ENCODE results near the gene NCOR1. TPM values are rescaled to one million over a fixed set of nuclear protein-coding genes. Genes with fewer than 3 reads are reported as not detected.
"Not testable (repeated sequence)": the region's sequence is repeated elsewhere in the genome, so short reads cannot be mapped to it uniquely, and the experiment has no call there.

The NCOR1 gene
- total and polyA plus RNA-seq, 9 donors: 47.9 to 62.1 (median 56.4) TPM

DNA sequence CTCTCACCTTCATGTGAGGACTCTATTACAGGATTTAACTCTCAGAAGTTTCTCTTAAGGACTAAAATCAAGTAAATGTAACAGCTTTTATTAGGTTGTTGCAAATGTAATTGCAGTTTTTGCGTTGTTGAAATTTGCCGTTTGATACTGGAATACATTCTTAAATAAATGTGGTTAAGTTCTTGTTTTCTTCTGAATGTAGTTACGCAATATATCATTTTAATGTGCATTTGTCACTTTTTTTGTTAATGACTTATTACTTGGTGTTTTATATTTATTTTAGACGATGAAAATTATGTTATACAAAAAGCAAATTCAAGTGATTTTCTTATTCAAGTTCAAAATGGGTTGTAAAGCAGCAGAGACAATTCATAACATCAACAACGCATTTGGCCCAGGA, 139.4 kb downstream of the NCOR1 start:
- H3K27me3 ChIP-seq (ENCODE audit: control insufficient read depth, insufficient read depth, low read length): no peaks in the 10 kb centered on the region
- no peak overlapping the region for H3K27ac ChIP-seq (ENCODE audit: low read length)
- no peak overlapping the region for H3K4me3 ChIP-seq (ENCODE audit: low read length)
- H3K4me1 ChIP-seq (ENCODE audit: control insufficient read depth, insufficient read depth, low read length): no peaks in the 10 kb centered on the region
- no peak for DNase-seq
- WGBS (ENCODE audit: insufficient coverage): 100% methylated on average over 1 of the region's 5 CpGs
- no peaks in the 10 kb centered on the region for H3K9me3 ChIP-seq (replicated peaks; ENCODE audit: control insufficient read depth, low read depth, low read length)
- peaks cover 42% of the 10 kb centered on the region for H3K36me3 ChIP-seq (ENCODE audit: control insufficient read depth, insufficient read depth, low read length)

DNA sequence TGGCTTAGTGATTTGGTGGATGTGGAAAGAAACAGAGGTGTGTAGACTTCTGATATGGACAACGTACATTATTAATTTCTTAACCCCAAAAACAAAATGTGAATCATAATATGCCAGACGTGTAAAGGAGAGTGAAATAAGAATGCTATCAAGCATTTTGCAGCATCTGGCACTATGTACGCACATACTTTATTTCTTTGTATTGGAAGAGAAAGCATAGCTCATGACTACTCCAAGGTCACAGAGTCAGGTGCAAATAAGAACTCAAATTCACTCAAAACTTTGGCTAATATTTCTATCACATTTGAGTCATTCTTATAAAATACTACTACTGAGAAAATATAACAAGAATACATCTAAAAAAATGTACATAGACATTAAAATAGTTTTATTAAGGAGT, 140.9 kb downstream of the NCOR1 start:
- Histone ChIP-seq H3K36me3 (ENCODE audit: control insufficient read depth, insufficient read depth, low read length) (peaks cover 46% of the 10 kb centered on the region), H3K27me3 (ENCODE audit: control insufficient read depth, insufficient read depth, low read length) (no peaks in the 10 kb centered on the region)
- no CpG with 5 or more reads among the region's 3 CpGs for WGBS (ENCODE audit: insufficient coverage)

DNA sequence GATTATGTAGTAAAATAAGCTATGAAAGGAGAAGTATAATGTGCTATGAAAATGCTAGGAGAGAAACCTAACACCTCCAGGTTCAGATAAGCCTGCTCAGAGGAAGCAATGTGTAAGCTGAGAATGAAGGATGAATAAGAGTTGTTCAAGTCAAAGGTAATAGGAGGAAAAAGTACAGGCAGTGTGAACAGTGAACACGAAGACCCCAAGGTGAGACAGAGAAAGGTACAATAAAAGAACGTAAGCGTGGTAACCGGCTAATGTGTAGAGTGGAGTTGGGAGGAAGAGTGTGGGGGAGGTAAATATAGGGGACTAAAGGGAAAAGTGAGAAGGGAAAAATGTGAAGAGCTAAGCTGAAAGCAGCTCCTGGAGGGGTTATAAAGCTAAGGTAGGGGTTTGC, 141.5 kb downstream of the NCOR1 start:
- Histone ChIP-seq H3K36me3 (ENCODE audit: control insufficient read depth, insufficient read depth, low read length) (peaks cover 48% of the 10 kb centered on the region), H3K9me3 (replicated peaks; ENCODE audit: control insufficient read depth, low read depth, low read length) (no peaks in the 10 kb centered on the region), H3K4me3 (ENCODE audit: low read length) (no peak overlapping the region), H3K27me3 (ENCODE audit: control insufficient read depth, insufficient read depth, low read length) (no peaks in the 10 kb centered on the region), H3K27ac (ENCODE audit: low read length) (no peak overlapping the region), H3K4me1 (ENCODE audit: control insufficient read depth, insufficient read depth, low read length) (no peaks in the 10 kb centered on the region)
- no peak for DNase-seq
- 89% methylated on average over 4 of the region's 4 CpGs for WGBS (ENCODE audit: insufficient coverage)

More for the DNA sequence above, 140.9 kb downstream of the NCOR1 start:
- no peak for DNase-seq
- no peaks in the 10 kb centered on the region for H3K4me1 ChIP-seq (ENCODE audit: control insufficient read depth, insufficient read depth, low read length)
- H3K27ac ChIP-seq (ENCODE audit: low read length): no peak overlapping the region
- H3K4me3 ChIP-seq (ENCODE audit: low read length): no peak overlapping the region
- no peaks in the 10 kb centered on the region for H3K9me3 ChIP-seq (replicated peaks; ENCODE audit: control insufficient read depth, low read depth, low read length)

DNA sequence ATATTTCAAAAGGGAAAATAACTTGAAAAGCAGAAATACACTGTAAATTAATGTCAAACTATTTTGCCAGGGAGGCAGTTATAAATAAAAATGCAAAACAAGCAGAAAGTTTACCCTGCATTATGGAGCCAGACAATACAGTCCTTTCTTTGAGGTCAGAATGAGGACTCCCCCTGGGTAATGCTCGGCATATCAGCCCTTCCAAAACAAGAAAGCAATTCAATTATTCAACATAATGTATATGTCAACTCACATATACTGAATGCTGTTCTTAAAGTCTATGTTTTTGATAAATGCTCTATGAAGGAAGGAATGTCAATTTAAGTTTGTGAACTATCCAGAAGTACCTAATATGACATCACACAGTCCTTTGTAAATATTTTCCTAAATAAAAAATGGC, 143.3 kb downstream of the NCOR1 start:
- no peaks in the 10 kb centered on the region for H3K4me1 ChIP-seq (ENCODE audit: control insufficient read depth, insufficient read depth, low read length)
- H3K27me3 ChIP-seq (ENCODE audit: control insufficient read depth, insufficient read depth, low read length): no peaks in the 10 kb centered on the region
- H3K9me3 ChIP-seq (replicated peaks; ENCODE audit: control insufficient read depth, low read depth, low read length): no peaks in the 10 kb centered on the region
- WGBS (ENCODE audit: insufficient coverage): no CpG with 5 or more reads among the region's 1 CpG
- peaks cover 43% of the 10 kb centered on the region for H3K36me3 ChIP-seq (ENCODE audit: control insufficient read depth, insufficient read depth, low read length)
- no peak overlapping the region for H3K4me3 ChIP-seq (ENCODE audit: low read length)
- DNase-seq: no peak
- H3K27ac ChIP-seq (ENCODE audit: low read length): no peak overlapping the region

DNA sequence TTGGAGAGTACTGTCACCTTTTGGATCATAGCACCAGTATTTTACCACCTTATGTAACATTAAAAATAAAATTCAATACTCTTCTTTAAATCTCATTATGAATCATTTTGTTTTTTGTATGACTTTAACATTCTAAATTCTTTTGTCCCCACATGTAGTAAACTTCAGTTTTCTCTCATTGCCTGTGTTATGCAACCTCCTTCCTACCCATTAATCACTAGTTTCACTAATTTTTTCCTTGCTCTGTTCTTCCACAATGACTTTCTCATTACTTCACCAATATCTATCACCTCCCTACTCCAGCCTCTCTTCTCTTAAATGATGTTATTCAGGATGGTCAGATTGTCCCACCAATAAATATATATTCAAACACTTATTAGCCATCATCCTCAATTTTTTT, 147.0 kb downstream of the NCOR1 start:
- Histone ChIP-seq H3K4me3 (ENCODE audit: low read length) (no peak overlapping the region), H3K36me3 (ENCODE audit: control insufficient read depth, insufficient read depth, low read length) (peaks cover 41% of the 10 kb centered on the region), H3K27me3 (ENCODE audit: control insufficient read depth, insufficient read depth, low read length) (no peaks in the 10 kb centered on the region), H3K9me3 (replicated peaks; ENCODE audit: control insufficient read depth, low read depth, low read length) (no peaks in the 10 kb centered on the region), H3K27ac (ENCODE audit: low read length) (no peak overlapping the region), H3K4me1 (ENCODE audit: control insufficient read depth, insufficient read depth, low read length) (no peaks in the 10 kb centered on the region)
- DNase-seq: no peak

DNA sequence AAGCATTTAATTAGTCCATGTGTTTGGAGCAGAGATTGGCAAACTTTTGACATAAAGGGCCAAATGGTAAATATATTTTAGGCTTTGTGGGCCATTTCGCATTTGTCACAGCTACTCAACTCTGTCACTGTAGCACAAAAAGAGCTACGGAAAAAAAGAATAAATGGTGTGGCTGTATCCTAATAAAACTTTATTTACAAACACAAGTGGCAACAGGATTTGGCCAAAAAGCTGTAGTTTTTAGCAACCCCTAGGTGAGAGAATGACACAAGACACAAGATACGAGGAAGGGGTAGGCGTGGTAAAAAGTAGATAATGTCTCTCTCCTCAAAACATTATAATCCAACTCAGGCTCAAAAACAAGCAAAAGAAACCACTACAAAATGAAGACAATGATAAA, 149.2 kb downstream of the NCOR1 start:
- H3K27me3 ChIP-seq (ENCODE audit: control insufficient read depth, insufficient read depth, low read length): no peaks in the 10 kb centered on the region
- peaks cover 55% of the 10 kb centered on the region for H3K36me3 ChIP-seq (ENCODE audit: control insufficient read depth, insufficient read depth, low read length)
- H3K4me1 ChIP-seq (ENCODE audit: control insufficient read depth, insufficient read depth, low read length): no peaks in the 10 kb centered on the region
- no peaks in the 10 kb centered on the region for H3K9me3 ChIP-seq (replicated peaks; ENCODE audit: control insufficient read depth, low read depth, low read length)
- no peak for DNase-seq
- no CpG with 5 or more reads among the region's 4 CpGs for WGBS (ENCODE audit: insufficient coverage)
- H3K27ac ChIP-seq (ENCODE audit: low read length): no peak overlapping the region
- no peak overlapping the region for H3K4me3 ChIP-seq (ENCODE audit: low read length)

DNA sequence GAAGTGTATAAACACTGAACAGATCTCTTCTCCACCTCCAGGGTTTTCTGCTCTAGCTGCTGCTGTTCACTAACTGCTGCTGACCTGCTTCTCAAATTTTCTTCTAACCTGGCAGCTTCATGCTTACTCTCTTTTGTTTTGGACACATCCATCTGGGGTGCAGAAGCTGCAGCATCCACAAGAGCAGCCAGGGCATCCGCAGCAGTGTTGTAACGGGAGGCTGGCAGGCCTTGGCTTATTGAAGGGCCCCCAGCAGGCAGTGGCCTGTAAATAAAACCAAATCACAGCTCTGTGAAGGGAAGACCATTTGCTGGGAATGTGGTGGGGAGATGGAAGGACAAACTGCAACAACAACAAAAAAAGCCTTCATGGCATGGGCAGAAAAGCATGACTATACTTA, 153.7 kb downstream of the NCOR1 start:
- H3K4me1 ChIP-seq (ENCODE audit: control insufficient read depth, insufficient read depth, low read length): no peaks in the 10 kb centered on the region
- no peaks in the 10 kb centered on the region for H3K27me3 ChIP-seq (ENCODE audit: control insufficient read depth, insufficient read depth, low read length)
- no peak overlapping the region for H3K4me3 ChIP-seq (ENCODE audit: low read length)
- WGBS (ENCODE audit: insufficient coverage): 70% methylated on average over 2 of the region's 2 CpGs
- H3K36me3 ChIP-seq (ENCODE audit: control insufficient read depth, insufficient read depth, low read length): peaks cover 49% of the 10 kb centered on the region
- H3K9me3 ChIP-seq (replicated peaks; ENCODE audit: control insufficient read depth, low read depth, low read length): no peaks in the 10 kb centered on the region
- no peak overlapping the region for H3K27ac ChIP-seq (ENCODE audit: low read length)
- no peak for DNase-seq

DNA sequence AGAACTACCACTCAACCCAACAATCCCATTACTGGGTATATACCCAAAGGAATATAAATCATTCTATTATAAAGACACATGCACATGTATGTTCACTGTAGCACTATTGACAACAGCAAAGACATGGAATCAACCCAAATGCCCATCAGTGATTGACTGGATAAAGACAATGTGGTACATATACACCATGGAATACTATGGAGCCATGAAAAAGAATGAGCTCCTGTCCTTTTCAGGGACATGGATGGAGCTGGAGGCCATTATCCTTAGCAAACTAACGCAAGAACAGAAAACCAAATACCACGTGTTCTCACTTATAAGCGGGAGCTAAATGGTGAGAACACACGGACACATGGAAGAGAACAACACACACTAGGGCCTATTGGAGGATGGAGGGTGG, 160.2 kb downstream of the NCOR1 start:
- not testable (repeated sequence) for DNase-seq; H3K9me3 ChIP-seq (replicated peaks; ENCODE audit: control insufficient read depth, low read depth, low read length); H3K4me1 ChIP-seq (ENCODE audit: control insufficient read depth, insufficient read depth, low read length); H3K4me3 ChIP-seq (ENCODE audit: low read length); H3K27ac ChIP-seq (ENCODE audit: low read length); H3K27me3 ChIP-seq (ENCODE audit: control insufficient read depth, insufficient read depth, low read length)
- WGBS (ENCODE audit: insufficient coverage): no CpG with 5 or more reads among the region's 4 CpGs
- peaks cover 45% of the 10 kb centered on the region for H3K36me3 ChIP-seq (ENCODE audit: control insufficient read depth, insufficient read depth, low read length)

DNA sequence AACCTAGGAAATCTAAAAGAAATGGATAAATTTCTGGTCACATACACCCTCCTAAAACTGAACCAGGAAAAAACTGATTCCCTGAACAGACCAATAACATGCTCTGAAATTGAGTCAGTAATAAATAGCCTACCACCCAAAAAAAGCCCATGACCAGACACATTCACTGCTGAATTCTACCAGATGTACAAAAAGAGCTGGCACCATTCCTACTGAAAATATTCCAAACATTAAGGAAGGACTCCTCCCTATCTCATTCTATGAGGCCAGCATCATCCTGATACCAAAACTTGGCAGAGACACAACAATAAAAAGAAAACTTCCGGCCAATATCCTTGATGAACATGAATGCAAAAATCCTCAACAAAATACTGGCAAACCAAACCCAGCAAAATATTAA, 162.8 kb downstream of the NCOR1 start:
- Histone ChIP-seq H3K27me3 (ENCODE audit: control insufficient read depth, insufficient read depth, low read length) (no peaks in the 10 kb centered on the region), H3K4me3 (ENCODE audit: low read length) (no peak overlapping the region), H3K36me3 (ENCODE audit: control insufficient read depth, insufficient read depth, low read length) (peaks cover 44% of the 10 kb centered on the region), H3K9me3 (replicated peaks; ENCODE audit: control insufficient read depth, low read depth, low read length) (peaks cover 5% of the 10 kb centered on the region), H3K4me1 (ENCODE audit: control insufficient read depth, insufficient read depth, low read length) (no peaks in the 10 kb centered on the region), H3K27ac (ENCODE audit: low read length) (no peak overlapping the region)
- no CpG with 5 or more reads among the region's 1 CpG for WGBS (ENCODE audit: insufficient coverage)
- DNase-seq: peak; percentile 8

DNA sequence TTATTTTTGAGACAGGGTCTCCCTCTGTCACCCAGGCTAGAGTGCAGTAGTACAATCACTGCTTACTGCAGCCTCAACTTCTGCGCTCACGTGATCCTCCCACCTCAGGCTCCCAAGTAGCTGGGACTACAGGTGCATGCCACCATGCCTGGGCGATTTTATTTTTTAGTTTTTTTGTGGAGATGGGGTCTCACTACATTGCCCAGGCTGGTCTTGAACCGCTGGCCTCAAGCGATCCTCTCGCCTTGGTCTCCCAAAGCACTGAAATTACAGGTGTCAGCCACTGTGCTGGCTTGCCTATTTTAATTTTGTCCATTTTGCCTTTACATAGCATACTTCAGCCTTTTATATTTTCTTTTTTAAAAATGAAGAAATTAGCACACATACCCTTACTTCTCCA, 164.5 kb downstream of the NCOR1 start:
- Histone ChIP-seq H3K4me1 (ENCODE audit: control insufficient read depth, insufficient read depth, low read length) (no peaks in the 10 kb centered on the region), H3K9me3 (replicated peaks; ENCODE audit: control insufficient read depth, low read depth, low read length) (peaks cover 5% of the 10 kb centered on the region), H3K4me3 (ENCODE audit: low read length) (no peak overlapping the region), H3K36me3 (ENCODE audit: control insufficient read depth, insufficient read depth, low read length) (peaks cover 46% of the 10 kb centered on the region), H3K27ac (ENCODE audit: low read length) (no peak overlapping the region), H3K27me3 (ENCODE audit: control insufficient read depth, insufficient read depth, low read length) (no peaks in the 10 kb centered on the region)
- WGBS (ENCODE audit: insufficient coverage): 93% methylated on average over 3 of the region's 6 CpGs
- DNase-seq: no peak

DNA sequence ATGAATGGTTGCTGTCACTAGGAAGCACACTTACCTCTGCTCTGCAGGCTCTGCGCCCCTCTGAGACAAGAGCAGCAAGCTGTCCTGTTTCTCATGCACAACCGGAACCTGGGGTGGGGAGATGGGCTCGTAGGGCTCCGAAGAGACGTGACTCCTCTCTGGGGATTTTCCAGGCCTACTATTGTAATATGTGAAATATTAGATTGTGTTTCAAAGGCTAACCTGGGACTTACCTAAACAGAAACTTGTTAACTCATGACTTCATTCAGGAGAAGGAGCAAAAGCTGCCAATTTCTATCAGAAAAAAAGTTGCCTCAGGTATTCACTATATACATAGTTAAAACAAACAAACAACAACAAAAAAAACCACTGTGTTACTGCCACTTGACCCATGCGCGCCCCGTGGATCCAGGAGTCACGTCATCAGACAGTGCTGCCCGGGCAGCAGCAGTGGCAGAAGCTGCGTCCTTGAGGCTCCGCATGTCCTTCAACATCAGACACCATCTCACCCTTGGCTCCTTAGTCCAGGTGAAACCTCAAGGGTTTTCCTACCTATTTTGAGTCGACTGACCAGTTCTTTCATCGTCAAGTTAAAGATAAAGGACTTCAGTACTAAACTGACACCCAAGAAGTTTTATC, 166.4 kb downstream of the NCOR1 start:
- H3K4me3 ChIP-seq (ENCODE audit: low read length): no peak overlapping the region
- 89% methylated on average over 10 of the region's 14 CpGs for WGBS (ENCODE audit: insufficient coverage)
- H3K27me3 ChIP-seq (ENCODE audit: control insufficient read depth, insufficient read depth, low read length): no peaks in the 10 kb centered on the region
- H3K36me3 ChIP-seq (ENCODE audit: control insufficient read depth, insufficient read depth, low read length): peaks cover 46% of the 10 kb centered on the region
- DNase-seq: no peak
- no peaks in the 10 kb centered on the region for H3K4me1 ChIP-seq (ENCODE audit: control insufficient read depth, insufficient read depth, low read length)
- H3K27ac ChIP-seq (ENCODE audit: low read length): no peak overlapping the region
- peaks cover 2% of the 10 kb centered on the region for H3K9me3 ChIP-seq (replicated peaks; ENCODE audit: control insufficient read depth, low read depth, low read length)

All from muscle of leg (tissue), 11 donors.